GM23338 (cell line): ENCODE results near the gene NDOR1. TPM values are rescaled to one million over a fixed set of nuclear protein-coding genes. Genes with fewer than 3 reads are reported as not detected.

Experiments used
- CREB1 ChIP-seq: fragments of 250-450 bp; sonication (Bioruptor Pico); IDR thresholded peaks from 2 replicates; pipeline ENCODE4 v1.5.0; 2020; ENCODE audit warnings: low read depth, mild to moderate bottlenecking, moderate library complexity
- ETS1 ChIP-seq: IDR thresholded peaks from 2 replicates; pipeline ENCODE4 v1.6.1; 2016; ENCODE audit warnings: antibody characterized with exemption
- EZH2 ChIP-seq: fragments of 200-600 bp; sonication (generic); IDR thresholded peaks from one replicate; pipeline ENCODE4 v1.8.0; 2017; ENCODE audit warnings: antibody characterized with exemption, mild to moderate bottlenecking, low read depth; ENCODE audit not compliant: unreplicated experiment
- EZH2phosphoT487 ChIP-seq: fragments of 200-600 bp; sonication (generic); IDR thresholded peaks from one replicate; pipeline ENCODE4 v1.8.1; 2018; ENCODE audit warnings: antibody characterized with exemption; ENCODE audit not compliant: unreplicated experiment
- JUNB ChIP-seq: IDR thresholded peaks from one replicate; pipeline ENCODE4 v1.6.1; 2016; ENCODE audit warnings: antibody characterized with exemption; ENCODE audit not compliant: unreplicated experiment
- NANOG ChIP-seq: IDR thresholded peaks from 2 replicates; pipeline ENCODE4 v1.6.1; 2016; ENCODE audit warnings: antibody characterized with exemption, borderline replicate concordance
- POLR2AphosphoS5 ChIP-seq: IDR thresholded peaks from 2 replicates; pipeline ENCODE4 v1.6.1; 2016; ENCODE audit warnings: antibody characterized with exemption, low read depth
- ZNF331 ChIP-seq: fragments of 250-450 bp; sonication (Bioruptor Pico); IDR thresholded peaks from 2 replicates; pipeline ENCODE4 v1.5.0; 2020; ENCODE audit warnings: low read depth, mild to moderate bottlenecking, moderate library complexity
- ZNF462 ChIP-seq: fragments of 250-450 bp; sonication (Bioruptor Pico); IDR thresholded peaks from 2 replicates; pipeline ENCODE4 v1.5.0; 2020; ENCODE audit warnings: mild to moderate bottlenecking, moderate library complexity
- polyA plus RNA-seq: library from polyadenylated mRNA; unstranded; fragments of >200 nt; fragmentation: Nextera tagmentation; extraction: Ambion mirVana; gene quantifications from 2 replicates; pipeline ENCODE4 v1.2.1, GENCODE V29; 2016
- total RNA-seq: library from RNA; depleted of rRNA; stranded (reverse); fragments of >200 nt; shearing (Covaris generic); gene quantifications from 2 replicates; pipeline ENCODE4 v1.2.3, GENCODE V29; 2014

NDOR1 gene
- total and polyA plus RNA-seq, 2 experiments from 2014 or later, result 19.4 to 38.1 TPM

GRCh38 chr9:137236238-137236935 lies 30.9 kb downstream of the NDOR1 start (continued):
- no peak for TF ChIP-seq ZNF462 (CRISPR knock-in tag)
- no peak for TF ChIP-seq JUNB
- no peak for TF ChIP-seq ZNF331 (CRISPR knock-in tag)
- no peak for TF ChIP-seq ETS1
- peak; percentile 52 for TF ChIP-seq POLR2AphosphoS5
- no peak for TF ChIP-seq EZH2
- TF ChIP-seq EZH2phosphoT487, result no peak
- no peak for TF ChIP-seq NANOG
- TF ChIP-seq CREB1 (CRISPR knock-in tag), result no peak
